GM10248 (cell line): ENCODE results near the gene RUNX1.

ENCODE experiments used
- CTCF ChIA-PET: fragments of 300-600 bp; sonication (Branson Sonifier 250); formaldehyde crosslinking; extraction: SDS; loops from one replicate; lab custom pipeline; 2021; ENCODE audit warnings: antibody characterized with exemption; lab: Yijun Ruan, JAX
- POLR2A ChIA-PET: fragments of 350-650 bp; sonication (Branson Sonifier 250); formaldehyde crosslinking; extraction: SDS; loops from one replicate; lab custom pipeline; 2020; ENCODE audit warnings: antibody characterized with exemption; lab: Yijun Ruan, JAX
- DNase-seq: peaks from one replicate; pipeline ENCODE4 v3.0.0; 2012; ENCODE audit errors: extremely low spot score
- TF ChIP-seq, protein P1 (sequence below): IDR thresholded peaks from 2 replicates; pipeline ENCODE4 v1.5.1; 2012; ENCODE audit warnings: mild to moderate bottlenecking, low read depth; ENCODE audit errors: extremely low read depth, missing control alignments, control extremely low read depth

RUNX1 gene

DNA sequence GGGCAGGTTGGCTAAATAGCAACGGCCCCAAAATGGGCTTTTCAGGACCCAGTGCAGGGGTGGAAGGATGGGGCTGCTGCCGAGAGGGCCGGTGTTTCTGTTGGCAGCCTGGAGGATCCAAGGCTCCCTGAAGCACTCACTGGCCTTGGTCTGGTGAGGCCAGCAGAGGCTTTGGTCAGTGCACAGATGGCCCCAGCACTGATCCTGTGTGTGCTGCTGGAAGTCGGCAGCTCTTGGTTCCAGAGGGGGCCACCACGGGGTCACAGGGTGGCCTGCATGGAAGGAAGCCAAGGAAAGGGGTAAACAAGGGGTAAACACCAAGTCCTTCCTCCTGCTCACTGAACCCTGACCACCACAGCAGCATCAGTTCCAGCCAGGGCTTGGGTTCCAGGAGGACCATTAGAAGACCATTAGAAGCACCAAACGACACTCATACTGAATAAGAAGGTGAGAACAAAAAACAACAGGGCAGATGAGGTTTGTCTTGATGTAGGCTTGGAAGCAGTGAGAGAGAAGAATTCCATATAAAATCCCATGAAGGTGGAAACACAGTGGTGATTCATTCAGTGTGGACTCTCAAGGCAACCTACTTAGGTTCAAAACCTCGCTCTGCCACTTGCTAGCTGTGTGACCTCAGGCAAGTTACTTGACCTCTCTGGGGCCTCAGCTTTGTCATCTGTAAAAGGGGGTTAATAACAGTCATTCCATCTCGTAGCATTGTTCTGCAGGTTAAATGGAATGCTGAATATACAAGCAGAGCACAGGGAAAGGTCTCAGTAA is 184.5 kb downstream of the RUNX1 start:
- ChIA-PET POLR2A (no interaction called here), CTCF (interaction anchor here (0.8 to 1.4 kb wide), 2 partner anchors 12 to 19 kb away, joined by 3 read pairs; no protein-coding TSS in a partner anchor)
- no peak for DNase-seq
- TF ChIP-seq, protein P1, sequence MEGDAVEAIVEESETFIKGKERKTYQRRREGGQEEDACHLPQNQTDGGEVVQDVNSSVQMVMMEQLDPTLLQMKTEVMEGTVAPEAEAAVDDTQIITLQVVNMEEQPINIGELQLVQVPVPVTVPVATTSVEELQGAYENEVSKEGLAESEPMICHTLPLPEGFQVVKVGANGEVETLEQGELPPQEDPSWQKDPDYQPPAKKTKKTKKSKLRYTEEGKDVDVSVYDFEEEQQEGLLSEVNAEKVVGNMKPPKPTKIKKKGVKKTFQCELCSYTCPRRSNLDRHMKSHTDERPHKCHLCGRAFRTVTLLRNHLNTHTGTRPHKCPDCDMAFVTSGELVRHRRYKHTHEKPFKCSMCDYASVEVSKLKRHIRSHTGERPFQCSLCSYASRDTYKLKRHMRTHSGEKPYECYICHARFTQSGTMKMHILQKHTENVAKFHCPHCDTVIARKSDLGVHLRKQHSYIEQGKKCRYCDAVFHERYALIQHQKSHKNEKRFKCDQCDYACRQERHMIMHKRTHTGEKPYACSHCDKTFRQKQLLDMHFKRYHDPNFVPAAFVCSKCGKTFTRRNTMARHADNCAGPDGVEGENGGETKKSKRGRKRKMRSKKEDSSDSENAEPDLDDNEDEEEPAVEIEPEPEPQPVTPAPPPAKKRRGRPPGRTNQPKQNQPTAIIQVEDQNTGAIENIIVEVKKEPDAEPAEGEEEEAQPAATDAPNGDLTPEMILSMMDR, result no peak

DNA sequence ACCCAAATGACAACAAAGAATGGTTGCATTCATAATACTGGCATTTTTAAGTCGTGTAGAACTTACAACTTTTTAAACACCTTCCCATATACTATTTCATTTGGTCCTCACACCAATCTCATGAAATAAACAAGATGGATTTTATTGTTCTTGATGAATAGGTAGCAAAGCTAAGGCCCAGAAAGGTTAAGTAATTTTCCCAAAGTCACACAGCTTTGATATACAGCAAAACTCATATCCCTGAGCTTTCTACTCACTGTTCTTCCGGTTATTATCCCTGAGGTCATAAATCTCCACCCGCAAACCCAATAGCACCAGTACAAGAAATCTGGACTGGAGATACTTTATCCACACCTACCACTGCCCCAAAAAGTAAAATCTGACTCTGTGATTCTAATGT is 186.2 kb downstream of the RUNX1 start:
- POLR2A ChIA-PET, result no interaction called here
- no peak for DNase-seq
- CTCF ChIA-PET, result interaction anchor here (0.7 to 2.0 kb wide), 3 partner anchors 16 to 27 kb away, joined by 3 to 4 read pairs (median 3); no protein-coding TSS in a partner anchor
- TF ChIP-seq, protein P1, result no peak

DNA sequence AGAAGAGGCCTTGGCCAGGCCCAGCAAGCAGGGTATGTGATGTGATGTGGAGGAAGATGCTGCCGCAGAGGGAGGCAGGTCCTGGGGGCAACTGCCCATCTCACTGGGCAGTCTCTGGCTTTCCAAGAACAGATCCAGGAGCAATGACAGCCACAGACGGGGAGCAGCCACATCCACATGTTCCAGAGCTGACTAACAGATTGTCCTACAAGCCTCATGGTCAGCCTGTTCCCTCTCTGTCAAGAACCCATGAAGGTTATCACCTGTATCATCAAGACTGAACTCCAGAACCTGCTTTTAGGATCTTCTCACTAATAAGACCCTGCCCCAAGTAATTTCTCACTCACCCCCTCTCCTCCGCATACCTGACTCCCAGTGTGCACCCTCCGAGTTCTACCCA is 187.8 kb downstream of the RUNX1 start:
- ChIA-PET CTCF (no interaction called here), POLR2A (no interaction called here)
- DNase-seq, result no peak
- TF ChIP-seq, protein P1, result no peak

DNA sequence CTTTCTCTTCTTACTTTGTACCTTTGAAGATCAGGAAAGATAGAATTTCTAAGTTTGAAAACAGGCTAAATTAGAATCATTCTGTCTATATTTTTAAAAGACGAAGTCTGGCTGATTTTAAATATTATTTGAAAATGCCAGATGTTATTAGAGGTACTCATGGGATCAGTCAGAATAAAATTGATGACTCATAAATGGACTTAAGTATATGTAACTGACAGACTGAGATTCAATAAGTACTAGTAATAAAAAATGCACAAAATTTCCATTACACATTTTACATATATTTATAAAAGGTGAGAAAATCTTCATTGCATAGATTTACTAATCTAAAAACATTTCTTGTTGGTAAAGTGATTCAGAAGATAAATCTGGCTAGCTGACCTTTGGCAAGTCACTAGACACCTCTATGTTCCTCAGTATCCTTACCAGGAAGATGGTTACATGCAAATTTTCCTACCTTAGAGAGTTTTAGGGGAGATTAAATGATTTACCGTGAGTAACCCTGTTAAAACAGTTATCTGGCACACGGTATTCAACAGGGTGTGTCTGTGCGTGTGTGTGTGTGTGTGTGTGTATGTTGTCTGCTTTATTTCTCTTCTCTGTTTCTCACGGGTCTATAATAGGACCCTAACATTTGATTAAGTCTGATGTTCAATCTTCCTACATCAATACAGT is 189.0 kb downstream of the RUNX1 start:
- TF ChIP-seq, protein P1, result no peak
- DNase-seq, result no peak
- POLR2A ChIA-PET, result no interaction called here
- CTCF ChIA-PET, result no interaction called here

DNA sequence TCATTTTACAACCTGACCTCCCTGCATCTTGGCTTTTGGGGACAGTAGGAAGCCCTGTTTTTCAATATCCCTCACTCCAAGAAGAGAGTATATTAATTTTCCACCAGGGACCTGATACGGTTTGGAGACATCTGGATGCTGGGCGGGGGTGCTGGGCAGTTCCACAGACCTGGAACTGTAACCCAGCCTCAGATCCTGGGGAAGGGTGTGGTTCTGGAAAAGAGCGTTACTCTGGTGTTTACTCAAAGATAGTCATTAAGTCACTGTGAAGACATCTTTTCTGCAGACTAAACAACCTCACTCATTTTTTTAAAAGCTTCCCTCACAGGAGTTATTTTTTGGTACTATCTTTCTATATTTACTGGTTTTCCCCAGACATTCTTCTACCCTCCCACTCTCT is 190.5 kb downstream of the RUNX1 start:
- DNase-seq, result no peak
- ChIA-PET CTCF (interaction anchor here (1.1 to 1.4 kb wide), 5 partner anchors 8 to 113 kb away, joined by 3 to 6 read pairs (median 4); no protein-coding TSS in a partner anchor), POLR2A (no interaction called here)
- TF ChIP-seq, protein P1, result no peak

DNA sequence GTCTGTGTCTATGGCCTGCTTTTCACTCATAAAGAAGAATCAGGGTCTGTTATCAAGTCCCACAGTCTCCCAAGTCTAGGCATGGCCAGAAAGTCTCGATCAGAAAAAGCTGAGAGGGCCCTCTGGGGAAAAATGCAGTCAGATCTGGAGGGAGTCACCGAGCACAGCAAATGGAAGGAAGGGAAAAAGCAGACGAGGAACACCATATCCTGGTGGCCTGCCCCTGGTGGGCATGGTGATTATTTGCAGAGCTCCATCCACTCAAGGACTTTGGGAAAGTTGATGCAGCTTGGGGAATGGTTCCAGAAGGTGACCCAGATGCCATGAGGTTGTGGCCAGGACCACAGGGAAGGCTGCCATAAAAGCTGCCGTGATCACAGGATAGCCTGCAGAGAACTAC is 191.2 kb downstream of the RUNX1 start:
- no peak for DNase-seq
- TF ChIP-seq, protein P1, result no peak
- ChIA-PET CTCF (interaction anchor here (1.1 to 1.4 kb wide), 6 partner anchors 9 to 165 kb away, joined by 3 to 6 read pairs (median 4); no protein-coding TSS in a partner anchor), POLR2A (no interaction called here)
